HCT116 (cell line): ENCODE measurements around the gene SCN10A.

Experiments
- EZH2 ChIP-seq: fragments of 200-600 bp; sonication (generic); IDR thresholded peaks from 2 replicates; pipeline ENCODE4 v1.6.1; 2017; ENCODE audit warnings: antibody characterized with exemption, mixed run types
- SP1 ChIP-seq: IDR thresholded peaks from 2 replicates; pipeline ENCODE4 v1.6.1; 2012; ENCODE audit warnings: low read depth

- TF ChIP-seq EZH2 = no peak
- TF ChIP-seq SP1 = no peak
Measured at GRCh38 chr3:38743043-38743442, 73.0 kb downstream of the SCN10A start.
